Measurements from ENCODE around the gene CBFB.

CBFB gene

GRCh38 chr16:67137605-67138004 lies 108.7 kb downstream of the CBFB start:
- DNase-seq = no peak

- no peak for DNase-seq
Observed at GRCh38 chr16:67141391-67141790, 112.4 kb downstream of the CBFB start.

DNA sequence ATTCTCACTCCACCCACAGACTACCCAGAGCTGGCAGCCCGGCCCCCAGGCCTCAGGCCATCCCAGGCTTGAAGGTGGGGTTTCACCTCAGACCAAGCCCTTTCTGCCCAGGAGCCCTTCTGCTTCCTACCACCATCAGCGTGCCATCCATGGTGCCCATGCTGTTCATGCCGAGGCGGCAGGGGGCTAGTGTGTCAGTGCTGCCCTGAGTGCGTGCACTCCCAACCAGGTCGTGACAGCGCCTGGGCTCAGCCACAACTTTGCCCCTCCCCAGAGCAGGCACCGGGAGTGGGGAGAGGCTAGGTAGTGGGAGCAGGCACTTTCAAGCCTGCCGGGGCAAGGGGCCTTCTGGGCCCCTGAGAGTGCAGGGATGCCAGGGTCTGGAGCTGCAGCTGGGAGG lies 113.4 kb downstream of the CBFB start:
- no peak for DNase-seq

- no peak for DNase-seq
Observed at GRCh38 chr16:67144943-67145342, 116.0 kb downstream of the CBFB start.

DNA sequence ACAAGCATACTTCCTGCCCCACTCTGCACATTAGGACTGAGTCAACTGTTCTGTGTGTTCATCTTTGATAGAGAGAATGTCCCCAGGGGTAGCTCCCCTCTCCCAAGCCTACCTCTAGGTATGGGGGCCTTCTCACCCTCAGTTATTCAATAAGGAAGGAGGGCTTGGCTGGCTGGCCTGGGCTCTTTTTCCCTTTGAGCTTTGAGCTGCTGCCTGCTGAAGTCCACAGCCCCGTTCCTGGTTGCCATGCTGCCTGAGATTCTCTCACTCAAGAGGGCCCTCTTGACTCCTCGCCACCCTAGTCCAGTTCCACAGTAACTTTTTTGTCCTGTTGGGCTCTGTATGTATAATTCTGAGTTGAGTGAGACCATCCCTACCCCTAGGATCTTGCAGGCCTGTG lies 116.8 kb downstream of the CBFB start:
- DNase-seq = no peak

DNA sequence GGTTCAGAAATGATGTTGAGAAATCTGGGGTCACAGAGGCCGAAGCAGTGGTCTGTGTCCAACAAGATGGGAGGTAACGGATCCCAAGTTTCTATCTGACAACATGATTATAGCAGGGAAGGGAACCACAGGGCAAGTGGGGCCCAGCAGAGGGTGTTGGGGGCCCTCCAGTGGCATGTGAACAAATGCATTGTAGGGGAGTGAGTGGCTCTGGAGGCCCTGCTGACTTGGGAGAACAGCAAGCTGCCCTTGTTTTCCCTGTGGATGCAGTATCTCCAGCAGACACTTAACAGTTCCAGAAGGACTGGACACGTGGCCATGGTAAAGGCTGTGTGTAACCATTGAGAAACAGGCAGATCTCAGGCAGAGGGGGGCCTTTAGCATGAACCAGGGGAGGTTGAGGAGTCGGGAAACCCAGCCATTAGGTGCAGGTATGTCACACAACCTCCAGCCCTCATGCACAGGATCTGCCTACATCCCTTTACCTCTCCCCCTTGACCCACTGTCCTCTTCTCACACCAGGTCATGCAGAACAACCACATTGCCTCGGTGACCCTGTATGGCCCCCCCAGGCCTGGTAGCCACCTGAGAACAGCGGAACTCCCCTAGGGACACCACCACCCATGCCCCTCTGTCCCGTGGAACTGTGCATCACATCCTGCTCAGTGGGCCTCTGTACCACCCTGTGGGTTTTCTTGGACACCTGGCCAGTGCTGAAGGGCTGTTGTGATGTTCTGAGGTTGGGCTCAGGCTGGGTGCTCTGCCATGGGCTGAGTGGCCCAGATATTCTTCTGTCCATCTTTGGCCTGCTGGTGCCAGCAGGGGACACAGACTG lies 117.8 kb downstream of the CBFB start:
- no peak for DNase-seq

DNA sequence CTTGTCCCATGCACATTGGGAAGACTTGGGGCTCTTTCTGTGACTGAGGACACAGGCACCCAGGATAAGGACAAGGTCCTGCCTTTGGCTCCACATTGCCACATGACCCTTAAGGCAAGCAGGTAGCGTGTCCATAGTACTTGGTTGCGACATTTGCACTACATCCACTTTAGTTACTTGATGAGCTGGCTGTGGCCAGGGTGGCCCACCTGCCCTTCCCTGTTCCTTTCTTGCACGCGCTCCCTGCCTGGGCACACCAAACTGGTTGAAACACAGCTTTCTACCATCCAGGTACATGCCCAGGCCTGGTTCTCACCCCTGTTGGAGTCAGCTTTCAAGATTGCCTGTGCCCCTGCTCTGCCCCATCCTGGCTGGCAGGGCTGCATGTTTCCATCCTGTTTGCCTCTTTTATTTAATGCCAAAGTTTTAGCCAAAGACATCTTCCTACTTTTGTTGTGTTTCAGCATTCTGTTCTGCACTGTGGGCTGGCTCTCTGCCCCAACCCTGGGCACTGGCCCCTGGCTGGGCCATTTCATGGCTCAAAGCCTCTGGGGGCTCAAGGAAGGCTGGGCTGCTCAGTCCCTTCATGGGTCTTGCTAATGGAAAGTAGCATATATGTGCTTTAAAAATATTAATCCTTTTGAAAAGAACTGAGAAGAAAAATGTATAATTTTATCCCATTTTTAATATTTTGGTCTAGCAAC lies 118.6 kb downstream of the CBFB start:
- no peak for DNase-seq

- DNase-seq = no peak
Observed at GRCh38 chr16:67148221-67148620, 119.3 kb downstream of the CBFB start.

GRCh38 chr16:67148656-67149275 lies 119.8 kb downstream of the CBFB start:
- no peak for DNase-seq

- no peak for DNase-seq
Observed at GRCh38 chr16:67149276-67150046, 120.5 kb downstream of the CBFB start.

DNA sequence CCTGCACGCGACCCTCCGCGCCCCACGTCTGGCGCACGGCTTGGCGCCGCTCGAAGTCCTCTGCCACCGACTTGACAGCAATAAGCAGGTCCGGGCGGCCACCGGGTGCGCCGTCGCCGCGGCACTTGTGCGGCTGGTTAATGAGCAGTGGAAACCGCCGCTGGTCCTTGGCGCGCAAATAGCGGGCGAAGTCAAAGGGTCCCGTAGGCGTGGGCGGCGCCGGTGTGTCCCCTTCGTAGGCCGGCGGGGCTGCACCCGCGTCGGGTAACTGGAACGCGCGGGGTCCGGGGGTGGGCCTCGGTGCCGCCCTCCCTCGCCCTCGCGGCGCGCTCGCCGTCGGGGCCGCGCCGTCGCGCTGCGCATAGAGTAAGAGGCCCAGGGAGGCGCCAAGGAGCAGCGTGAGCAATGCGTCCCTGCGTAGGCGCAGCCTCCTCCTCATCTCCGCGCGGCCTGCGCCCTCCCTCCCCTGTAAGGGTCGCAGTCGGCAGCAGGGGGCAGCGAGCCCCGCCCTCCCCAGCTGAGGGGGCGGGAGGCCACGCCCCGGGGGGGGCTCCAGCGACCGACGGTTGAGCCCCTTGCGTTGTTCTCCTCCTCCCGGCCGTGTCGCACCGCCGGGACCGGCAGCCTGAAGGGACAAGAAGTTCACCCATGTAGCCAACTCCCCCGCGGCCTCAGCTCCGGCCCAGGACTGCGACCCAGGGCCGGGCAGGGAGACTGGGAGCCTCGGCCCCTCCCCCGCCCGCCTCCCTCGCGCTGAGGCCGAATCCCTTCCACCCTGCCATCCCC lies 121.3 kb downstream of the CBFB start:
- peak in 1 of 5 experiments; percentile 84 for DNase-seq
